HCT116 (cell line): ENCODE measurements around the gene TFF3. TPM values are rescaled to one million over a fixed set of nuclear protein-coding genes. Genes with fewer than 3 reads are reported as not detected.

Experiments
- ATAC-seq: fragments of 200-7000 bp; cut with Tn5 transposase; 2 replicates; pipeline ENCODE4 v1.9.1; 2020; ENCODE audit warnings: mild to moderate bottlenecking, moderate library complexity
- BruUV-seq: library from RNA; stranded (reverse); fragments of 400-500 nt; replicated peaks from 2 replicates; lab custom pipeline; 2021; lab: Mats Ljungman, UMichigan
- CTCF ChIA-PET: fragments of 300-600 bp; sonication (Branson Sonifier 250); formaldehyde crosslinking; loops from one replicate; lab custom pipeline; 2021; ENCODE audit warnings: antibody characterized with exemption; lab: Charles Lee
- POLR2A ChIA-PET: fragments of 300-600, 350-600 bp; sonication (Branson Sonifier 250); formaldehyde crosslinking; loops from one replicate; lab custom pipeline; 2021; ENCODE audit warnings: antibody characterized with exemption; lab: Charles Lee
- RAD21 ChIA-PET, 2 experiments: fragments of 300-600 bp; sonication (Branson Sonifier 250); formaldehyde crosslinking; loops; one replicate each; lab custom pipeline; 2023; ENCODE audit warnings: low total read pairs in 2 of 2; ENCODE audit not compliant: uncharacterized antibody in 2 of 2, unreplicated experiment in 2 of 2, low non-redundant PET in 1 of 2; lab: Charles Lee
- DNase-seq: peaks from one replicate; pipeline ENCODE4 v3.0.0-alpha.2; 2010; ENCODE audit warnings: low read depth, low spot score
- H2AFZ ChIP-seq: fragments of 200-600 bp; shearing (Covaris generic), sonication (generic); 2 replicates; pipeline ENCODE4 v1.6.1; 2017; ENCODE audit warnings: low read depth, mixed run types, mixed read lengths, antibody characterized with exemption, low read length; ENCODE audit not compliant: poor library complexity, severe bottlenecking
- H3K27ac ChIP-seq: 2 replicates; pipeline ENCODE4 v1.5.1; 2012; ENCODE audit warnings: low read depth, low read length
- H3K27me3 ChIP-seq: fragments of 200-600 bp; sonication (generic); 2 replicates; pipeline ENCODE4 v1.6.1; 2016; ENCODE audit warnings: mixed run types, low read length, mixed read lengths; ENCODE audit not compliant: insufficient read depth
- H3K36me3 ChIP-seq, 2 experiments: fragments of 200-500 bp in 1 of 2; fragments of 200-600 bp in 1 of 2; sonication (Bioruptor generic) in 1 of 2; sonication (generic) in 1 of 2; 2 replicates each; pipeline versions ENCODE4 v1.5.1 to v1.6.1; 2014 to 2016; ENCODE audit warnings: low read length in 2 of 2, inconsistent platforms in 1 of 2, mixed read lengths in 1 of 2, mixed run types in 1 of 2; ENCODE audit not compliant: insufficient read depth in 2 of 2, control insufficient read depth in 1 of 2
- H3K4me1 ChIP-seq, 2 experiments: fragments of 200-600 bp in 1 of 2; sonication (generic) in 1 of 2; 2 replicates each; pipeline versions ENCODE4 v1.5.1 to v1.6.1; 2012 to 2017; ENCODE audit warnings: low read length in 2 of 2, inconsistent platforms in 1 of 2, mild to moderate bottlenecking in 1 of 2, mixed read lengths in 1 of 2, mixed run types in 1 of 2, moderate library complexity in 1 of 2; ENCODE audit not compliant: insufficient read depth in 2 of 2, control insufficient read depth in 1 of 2
- H3K4me2 ChIP-seq: fragments of 200-600 bp; sonication (generic); 2 replicates; pipeline ENCODE4 v1.6.1; 2017; ENCODE audit warnings: mixed run types, low read length, mixed read lengths
- H3K4me3 ChIP-seq, 2 experiments: fragments of 200-600 bp in 1 of 2; sonication (generic) in 1 of 2; replicated peaks in 1 of 2; 2 replicates each; pipeline ENCODE4 v1.5.1; 2011 to 2016; ENCODE audit warnings: low read length in 2 of 2, control low read depth in 1 of 2, low read depth in 1 of 2, mild to moderate bottlenecking in 1 of 2, mixed read lengths in 1 of 2, mixed run types in 1 of 2
- H3K79me2 ChIP-seq: fragments of 200-600 bp; sonication (generic); 2 replicates; pipeline ENCODE4 v1.6.1; 2017; ENCODE audit warnings: mild to moderate bottlenecking, mixed run types, low read length, moderate library complexity, mixed read lengths; ENCODE audit not compliant: insufficient read depth
- H3K9ac ChIP-seq: fragments of 200-600 bp; sonication (generic); 2 replicates; pipeline ENCODE4 v1.6.1; 2016; ENCODE audit warnings: low read length, mixed read lengths
- H3K9me2 ChIP-seq: fragments of 200-600 bp; sonication (generic), shearing (Covaris generic); 2 replicates; pipeline ENCODE4 v1.6.1; 2017; ENCODE audit warnings: mixed run types, mild to moderate bottlenecking, moderate library complexity; ENCODE audit not compliant: insufficient read depth
- H3K9me3 ChIP-seq, 2 experiments: fragments of 200-500 bp in 1 of 2; fragments of 200-600 bp in 1 of 2; sonication (Bioruptor generic) in 1 of 2; sonication (generic) in 1 of 2; 2 replicates each; pipeline ENCODE4 v1.6.1; 2014 to 2017; ENCODE audit warnings: low read length in 2 of 2, mixed read lengths in 2 of 2, inconsistent platforms in 1 of 2, low read depth in 1 of 2, mild to moderate bottlenecking in 1 of 2, mixed run types in 1 of 2, moderate library complexity in 1 of 2; ENCODE audit not compliant: control insufficient read depth in 1 of 2, insufficient read depth in 1 of 2
- H4K20me1 ChIP-seq: fragments of 200-600 bp; sonication (generic), shearing (Covaris generic); 2 replicates; pipeline ENCODE4 v1.6.1; 2017; ENCODE audit warnings: mixed run types, mild to moderate bottlenecking, moderate library complexity; ENCODE audit not compliant: insufficient read depth
- CBX3 ChIP-seq: IDR thresholded peaks from 2 replicates; pipeline ENCODE4 v1.6.1; 2012; ENCODE audit warnings: low read depth
- EGR1 ChIP-seq: IDR thresholded peaks from 2 replicates; pipeline ENCODE4 v1.6.1; 2012; ENCODE audit warnings: low read depth
- ELF1 ChIP-seq: IDR thresholded peaks from 2 replicates; pipeline ENCODE4 v1.6.1; 2012; ENCODE audit warnings: low read depth, borderline replicate concordance
- EZH2 ChIP-seq: fragments of 200-600 bp; sonication (generic); IDR thresholded peaks from 2 replicates; pipeline ENCODE4 v1.6.1; 2017; ENCODE audit warnings: antibody characterized with exemption, mixed run types
- JUND ChIP-seq: IDR thresholded peaks from 2 replicates; pipeline ENCODE4 v1.6.1; 2012
- POLR2A ChIP-seq: IDR thresholded peaks from 2 replicates; pipeline ENCODE4 v1.7.0; 2011; ENCODE audit warnings: borderline replicate concordance; ENCODE audit not compliant: insufficient read depth, insufficient read length; ENCODE audit errors: extremely low read depth
- SIN3A ChIP-seq: IDR thresholded peaks from 2 replicates; pipeline ENCODE4 v1.6.1; 2012; ENCODE audit warnings: low read depth
- SP1 ChIP-seq: IDR thresholded peaks from 2 replicates; pipeline ENCODE4 v1.6.1; 2012; ENCODE audit warnings: low read depth
- ZFX ChIP-seq: fragments of 450-650 bp; IDR thresholded peaks from 2 replicates; pipeline ENCODE4 v1.6.1; 2017
- ZNF274 ChIP-seq: fragments of 200-500 bp; sonication (Bioruptor generic); IDR thresholded peaks from 2 replicates; pipeline ENCODE4 v1.6.1; 2014; ENCODE audit warnings: mild to moderate bottlenecking, low read depth, low read length, inconsistent platforms
- intact Hi-C: fragments of 100-400 bp; cut with micrococcal nuclease; formaldehyde crosslinking; loops from 2 replicates; pipeline ENCODE4 v1.10.0; 2022
- total RNA-seq: library from RNA; stranded (reverse); gene quantifications from one replicate; pipeline ENCODE4 v1.2.1, GENCODE V29; 2021; ENCODE audit not compliant: unreplicated experiment
- TF ChIP-seq, protein P1 (sequence below): IDR thresholded peaks from 2 replicates; pipeline ENCODE4 v1.6.1; 2012
- TF ChIP-seq, protein P2 (sequence below): IDR thresholded peaks from 2 replicates; pipeline ENCODE4 v1.6.1; 2011; ENCODE audit warnings: mild to moderate bottlenecking, low read length, moderate library complexity; ENCODE audit not compliant: insufficient replicate concordance; ENCODE audit errors: extremely low read depth
- TF ChIP-seq, protein P3 (sequence below): IDR thresholded peaks from 2 replicates; pipeline ENCODE4 v1.6.1; 2012

TFF3 gene
- total RNA-seq, 1 experiment from 2014 or later, result 0.22 TPM

DNA sequence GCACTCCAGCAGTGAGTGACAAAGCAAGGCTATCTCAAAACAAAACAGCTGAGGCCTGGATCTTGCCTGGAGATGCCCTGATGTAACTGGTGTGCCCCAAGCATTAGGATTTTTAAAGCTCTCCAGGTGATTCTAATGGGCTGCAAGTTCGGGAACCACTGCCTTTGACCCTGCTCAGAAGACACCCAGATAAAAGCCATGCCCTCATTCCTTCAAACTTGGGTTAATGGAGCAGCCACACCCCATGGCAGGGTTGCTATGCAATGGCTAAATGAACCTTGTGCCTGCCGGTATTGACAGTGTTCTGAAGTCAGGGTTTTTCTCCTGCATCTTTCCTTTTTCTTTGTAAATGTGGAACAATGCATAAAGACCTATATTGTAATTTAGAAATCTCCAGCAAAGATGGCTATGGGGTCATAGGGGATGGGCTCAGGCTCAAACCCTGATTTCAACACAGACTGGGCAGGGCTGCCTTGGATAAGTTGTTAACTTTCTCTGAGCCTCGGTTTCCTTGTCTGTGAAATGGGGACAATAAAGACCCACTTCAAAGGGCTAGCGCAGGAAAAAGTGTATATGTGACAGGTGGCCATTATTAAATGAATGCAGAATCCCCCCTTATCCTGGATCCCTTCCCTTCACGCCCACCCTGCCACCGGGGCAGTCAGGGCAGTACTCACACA, 453 bp downstream of the TFF3 start:
- no peak overlapping the region for H3K4me3 ChIP-seq
- H4K20me1 ChIP-seq, result no peaks in the 10 kb centered on the region
- H3K9ac ChIP-seq, result no peak overlapping the region
- ATAC-seq, result no peak
- TF ChIP-seq ZNF274 (no peak), CBX3 (no peak), ELF1 (no peak), JUND (no peak), POLR2A (no peak), EGR1 (no peak), EZH2 (no peak), SIN3A (no peak), ZFX (no peak), SP1 (no peak)
- TF ChIP-seq, protein P1, sequence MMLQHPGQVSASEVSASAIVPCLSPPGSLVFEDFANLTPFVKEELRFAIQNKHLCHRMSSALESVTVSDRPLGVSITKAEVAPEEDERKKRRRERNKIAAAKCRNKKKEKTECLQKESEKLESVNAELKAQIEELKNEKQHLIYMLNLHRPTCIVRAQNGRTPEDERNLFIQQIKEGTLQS, result no peak
- TF ChIP-seq, protein P2, sequence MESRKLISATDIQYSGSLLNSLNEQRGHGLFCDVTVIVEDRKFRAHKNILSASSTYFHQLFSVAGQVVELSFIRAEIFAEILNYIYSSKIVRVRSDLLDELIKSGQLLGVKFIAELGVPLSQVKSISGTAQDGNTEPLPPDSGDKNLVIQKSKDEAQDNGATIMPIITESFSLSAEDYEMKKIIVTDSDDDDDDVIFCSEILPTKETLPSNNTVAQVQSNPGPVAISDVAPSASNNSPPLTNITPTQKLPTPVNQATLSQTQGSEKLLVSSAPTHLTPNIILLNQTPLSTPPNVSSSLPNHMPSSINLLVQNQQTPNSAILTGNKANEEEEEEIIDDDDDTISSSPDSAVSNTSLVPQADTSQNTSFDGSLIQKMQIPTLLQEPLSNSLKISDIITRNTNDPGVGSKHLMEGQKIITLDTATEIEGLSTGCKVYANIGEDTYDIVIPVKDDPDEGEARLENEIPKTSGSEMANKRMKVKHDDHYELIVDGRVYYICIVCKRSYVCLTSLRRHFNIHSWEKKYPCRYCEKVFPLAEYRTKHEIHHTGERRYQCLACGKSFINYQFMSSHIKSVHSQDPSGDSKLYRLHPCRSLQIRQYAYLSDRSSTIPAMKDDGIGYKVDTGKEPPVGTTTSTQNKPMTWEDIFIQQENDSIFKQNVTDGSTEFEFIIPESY, result no peak
- TF ChIP-seq, protein P3, sequence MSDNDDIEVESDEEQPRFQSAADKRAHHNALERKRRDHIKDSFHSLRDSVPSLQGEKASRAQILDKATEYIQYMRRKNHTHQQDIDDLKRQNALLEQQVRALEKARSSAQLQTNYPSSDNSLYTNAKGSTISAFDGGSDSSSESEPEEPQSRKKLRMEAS, result no peak
- H3K27ac ChIP-seq, result no peak overlapping the region
- no peaks in the 10 kb centered on the region for H3K27me3 ChIP-seq
- no TSS peak for BruUV-seq
- no peak overlapping the region for H2AFZ ChIP-seq
- CTCF ChIA-PET, result no interaction called here
- POLR2A ChIA-PET, result no interaction called here
- H3K4me1 ChIP-seq, result no peaks in the 10 kb centered on the region; a peak in 1 of 4 replicates
- no peaks in the 10 kb centered on the region for H3K9me2 ChIP-seq
- no peaks in the 10 kb centered on the region for H3K36me3 ChIP-seq
- RAD21 ChIA-PET, result no interaction called here
- H3K9me3 ChIP-seq, result no peaks in the 10 kb centered on the region
- DNase-seq, result no peak
- no peak overlapping the region for H3K4me2 ChIP-seq
- no peaks in the 10 kb centered on the region for H3K79me2 ChIP-seq
- intact Hi-C loops, result no loop called here
